Adrenal gland (tissue), 12 donors: Measurements from ENCODE around the gene C3orf20. TPM values are rescaled to one million over a fixed set of nuclear protein-coding genes. Genes with fewer than 3 reads are reported as not detected.

Experiments
- DNase-seq, 7 donors: peaks; one replicate each; pipeline ENCODE4 v3.0.0-alpha.2; 2019 to 2020
- H3K27ac ChIP-seq, 5 donors: fragments of 200-600 bp; sonication (generic) in 4 of 5; 1 replicate in 3 of 5; 2 replicates in 2 of 5; pipeline versions ENCODE4 v1.5.1 to v1.8.0; 2016 to 2020; ENCODE audit warnings: mild to moderate bottlenecking in 1 of 5
- H3K27me3 ChIP-seq: fragments of 200-600 bp; 2 replicates; pipeline ENCODE4 v1.8.0; 2021
- H3K36me3 ChIP-seq, 2 donors: fragments of 200-600 bp; replicated peaks in 1 of 2; 1 replicate in 1 of 2; 2 replicates in 1 of 2; pipeline versions ENCODE4 v1.5.1 to v1.8.0; 2018 to 2022
- H3K4me1 ChIP-seq, 2 donors: fragments of 200-600 bp; replicated peaks in 1 of 2; 1 replicate in 1 of 2; 2 replicates in 1 of 2; pipeline versions ENCODE4 v1.5.1 to v1.8.0; 2018 to 2021
- H3K4me3 ChIP-seq, 4 donors: fragments of 200-600 bp; sonication (generic) in 3 of 4; one replicate each; pipeline ENCODE4 v1.5.1; 2016 to 2018
- H3K9me3 ChIP-seq, 3 donors: fragments of 200-600 bp; sonication (generic) in 1 of 3; replicated peaks in 1 of 3; 1 replicate in 2 of 3; 2 replicates in 1 of 3; pipeline versions ENCODE4 v1.5.1 to v1.8.0; 2016 to 2021
- CTCF ChIP-seq, 6 experiments: fragments of 450-650 bp in 4 of 6; fragments of 200-600 bp in 2 of 6; sonication (generic) in 1 of 6; IDR thresholded peaks; 1 replicate in 5 of 6; 2 replicates in 1 of 6; pipeline versions ENCODE4 v1.5.1 to v1.8.0; 2016 to 2021; ENCODE audit warnings: antibody characterized with exemption in 6 of 6, mild to moderate bottlenecking in 2 of 6, moderate library complexity in 1 of 6
- POLR2A ChIP-seq, 2 donors: fragments of 450-650 bp; IDR thresholded peaks; one replicate each; pipeline ENCODE4 v1.6.1; 2017; ENCODE audit warnings: antibody characterized with exemption in 2 of 2, mild to moderate bottlenecking in 2 of 2, moderate library complexity in 1 of 2
- WGBS, 4 donors: extraction: QIAGEN DNeasy Blood & Tissue Kit in 2 of 4; methylation state at CpG; one replicate each; pipeline versions ENCODE4 v1.1.5 to v1.1.7; 2013 to 2017; 5-methylcytosine and 5-hydroxymethylcytosine counted together
- intact Hi-C, 2 donors: fragments of 100-400 bp; cut with DNase I; formaldehyde crosslinking; loops; one replicate each; pipeline versions ENCODE4 v1.14.1 to v1.15.0; 2022 to 2023
- polyA plus RNA-seq, 3 donors: library from polyadenylated mRNA; stranded (reverse); fragments of 200-250 nt in 2 of 3; fragments of 350-450 nt in 1 of 3; fragmentation: Illumina TruSeq in 1 of 3; extraction: RNeasy Lipid Tissue Mini Kit (QIAGEN cat#74804) in 1 of 3; gene quantifications; one replicate each; pipeline ENCODE4 v1.2.3, GENCODE V29; 2013 to 2014
- total RNA-seq, 9 donors: library from RNA; depleted of rRNA in 4 of 9; stranded (reverse); fragments of >200 nt in 4 of 9; fragments of 120-200 nt in 1 of 9; fragmentation: NEBNext Ultra II Directional in 1 of 9; extraction: Animal tissue kit (Norgen Biotek cat#: 25700) in 1 of 9; gene quantifications; one replicate each; pipeline versions ENCODE4 v1.1.0 to v1.2.4, GENCODE V29; 2013 to 2023
- donor health status: healthy with polysubstance abuse.
- donor health status: Bipolar disorder and iron deficiency.
- donor health status: DM: yes; HTN: yes; CAD: no.
- donor health status: DM: no; HTN: no; CAD: no.
- donor health status: DM: no; HTN: no; CAD: no.
- donor health status: DM: yes; HTN: yes; CAD: no.

Gene C3orf20
- total and polyA plus RNA-seq, 12 donors, result 0.07 to 0.39 TPM; not detected in 10

DNA sequence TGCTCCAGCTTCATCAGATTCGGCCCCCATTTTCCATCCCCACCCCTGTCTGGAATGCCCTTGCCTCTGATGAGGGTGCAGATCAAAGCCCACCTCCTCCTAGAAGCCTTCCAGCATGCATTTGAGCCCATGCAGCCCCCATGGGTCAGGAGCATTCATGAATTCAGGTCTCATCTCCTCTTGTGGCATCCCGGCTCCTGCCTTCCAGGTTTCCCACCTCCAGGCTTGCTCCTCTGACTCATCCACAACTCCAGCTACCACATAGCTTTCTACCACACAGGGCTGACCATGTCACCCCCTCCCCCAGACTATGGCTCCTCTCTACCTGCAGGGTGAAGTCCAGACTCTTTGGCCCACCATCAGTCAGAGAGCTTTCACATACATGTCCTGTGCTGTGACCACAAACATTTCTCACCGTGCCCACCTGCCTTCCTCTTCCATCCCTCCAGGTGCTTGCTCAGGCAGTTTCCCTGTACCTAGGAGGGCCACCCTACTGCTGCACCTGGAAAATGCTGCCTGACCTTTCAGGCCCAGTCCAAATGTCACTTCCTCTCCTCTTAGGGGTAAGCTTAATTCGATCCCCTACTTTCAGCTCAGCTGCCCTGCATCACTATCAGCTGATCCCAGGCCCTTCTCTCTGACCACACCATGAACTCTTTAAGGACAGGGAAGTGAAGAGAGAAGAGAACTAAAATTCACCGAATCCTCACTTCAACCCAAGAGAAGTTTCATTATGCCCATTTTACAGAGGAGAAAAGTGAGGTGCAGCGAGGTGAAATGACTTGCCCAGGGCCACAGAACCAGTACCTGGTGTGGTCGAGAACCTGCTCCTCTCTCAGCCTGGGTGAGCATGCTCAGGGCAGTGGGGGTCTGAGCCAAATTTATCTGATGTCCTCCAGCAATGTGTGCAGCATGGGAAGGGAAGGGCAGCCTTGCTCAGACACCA lies 130.2 kb downstream of the C3orf20 start:
- Histone ChIP-seq H3K4me1 (no peaks in the 10 kb centered on the region), H3K4me3 (no peak overlapping the region), H3K9me3 (no peaks in the 10 kb centered on the region), H3K36me3 (no peaks in the 10 kb centered on the region), H3K27ac (peak overlapping the region in 1 of 5 donors; percentile 75), H3K27me3 (peaks cover 4% of the 10 kb centered on the region)
- TF ChIP-seq CTCF (IDR thresholded peaks at IDR 0.05) (no peak), POLR2A (IDR thresholded peaks at IDR 0.05) (no peak)
- 57 to 74% (median 66%) methylated on average over 7 of the region's 7 CpGs for WGBS, 4 donors
- DNase-seq, result no peak
- intact Hi-C loops, result no loop called here

DNA sequence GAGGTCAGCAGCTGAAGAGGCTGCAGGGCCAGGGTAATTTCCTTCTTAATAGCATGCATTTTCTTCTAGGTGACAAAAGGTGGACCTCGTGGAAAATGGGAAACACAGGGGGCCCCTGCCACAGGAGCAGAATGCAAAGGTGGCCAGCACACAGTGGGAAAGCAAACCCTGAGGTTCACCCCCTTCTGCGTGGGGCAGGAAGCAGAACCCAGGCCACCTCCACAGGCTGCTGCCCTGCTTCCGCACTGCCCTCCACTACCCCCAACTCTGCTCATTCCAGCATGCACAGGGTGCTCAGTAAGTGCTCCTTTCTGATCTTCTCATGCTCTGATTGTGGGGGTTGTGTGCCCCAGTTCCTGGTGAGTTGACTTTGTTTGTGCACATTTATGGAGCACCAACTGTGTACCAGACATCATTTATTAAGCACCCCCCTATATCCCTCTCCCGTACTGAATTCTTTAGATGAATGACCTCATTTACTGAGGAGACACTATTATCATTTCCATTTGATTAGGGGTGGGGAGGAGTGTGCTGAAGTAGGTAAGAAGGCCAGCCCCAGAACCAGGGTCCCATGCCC lies 131.1 kb downstream of the C3orf20 start:
- Histone ChIP-seq H3K4me3 (no peak overlapping the region), H3K36me3 (no peaks in the 10 kb centered on the region), H3K4me1 (no peaks in the 10 kb centered on the region), H3K9me3 (no peaks in the 10 kb centered on the region), H3K27me3 (peaks cover 9% of the 10 kb centered on the region), H3K27ac (no peak overlapping the region)
- TF ChIP-seq POLR2A (IDR thresholded peaks at IDR 0.05) (no peak), CTCF (IDR thresholded peaks at IDR 0.05) (no peak)
- intact Hi-C loops, result no loop called here
- 60 to 74% (median 67%) methylated on average over 4 of the region's 4 CpGs for WGBS, 4 donors
- no peak for DNase-seq

DNA sequence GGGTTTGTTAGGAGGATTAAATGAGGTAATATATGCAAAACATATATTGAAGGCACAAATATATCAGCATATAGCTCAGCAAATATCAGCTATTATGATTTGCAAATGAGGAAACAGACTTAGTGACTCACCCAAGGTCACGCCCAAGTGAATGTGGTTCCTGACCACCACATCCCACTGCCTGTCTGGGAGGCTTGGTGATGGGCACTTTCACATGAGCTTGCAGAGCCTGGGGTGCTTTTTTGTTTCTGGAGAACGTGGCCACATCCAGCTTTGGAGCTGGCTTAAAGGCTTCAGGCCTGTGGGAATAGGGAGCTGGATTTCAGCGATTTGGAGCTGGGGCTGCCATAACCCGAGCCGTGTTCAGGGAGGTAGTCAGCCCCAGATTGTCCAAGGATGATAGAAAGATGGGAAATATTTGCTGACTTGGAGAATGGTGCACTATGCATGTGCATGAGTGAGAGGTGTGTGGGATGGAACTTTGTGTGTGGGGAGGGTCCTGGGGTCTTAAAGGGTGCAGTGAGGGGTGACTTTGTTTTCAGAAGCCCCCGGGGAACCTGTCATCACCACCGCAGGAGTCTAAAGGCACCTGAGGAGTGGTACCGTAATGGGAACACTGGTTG lies 131.8 kb downstream of the C3orf20 start:
- Histone ChIP-seq H3K4me3 (no peak overlapping the region), H3K9me3 (no peaks in the 10 kb centered on the region), H3K36me3 (no peaks in the 10 kb centered on the region), H3K27me3 (peaks cover 11% of the 10 kb centered on the region), H3K27ac (no peak overlapping the region), H3K4me1 (no peaks in the 10 kb centered on the region)
- intact Hi-C loops, result no loop called here
- no peak for DNase-seq
- no peak for TF ChIP-seq CTCF (IDR thresholded peaks at IDR 0.05)
- TF ChIP-seq POLR2A (IDR thresholded peaks at IDR 0.05), result no peak
- 61 to 66% (median 64%) methylated on average over 8 of the region's 8 CpGs for WGBS, 4 donors

DNA sequence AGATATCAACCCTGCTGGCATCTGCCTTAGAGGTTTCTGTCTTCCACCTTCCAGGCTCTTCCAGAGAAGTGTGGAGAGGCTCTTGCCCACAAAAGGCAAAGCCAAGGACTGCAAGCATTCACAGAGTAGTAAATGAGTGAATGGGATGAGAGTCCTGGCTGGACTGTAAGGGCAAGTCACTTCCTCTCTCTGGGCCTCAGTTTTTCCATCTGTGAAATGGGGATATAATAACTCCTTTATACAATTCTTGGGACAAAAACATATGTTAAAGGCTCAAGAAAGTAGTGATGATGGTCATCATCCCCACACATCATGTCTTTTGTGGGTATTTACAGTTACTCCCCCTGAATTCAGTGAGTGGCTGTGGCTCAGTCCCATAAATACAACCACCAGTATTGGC lies 133.1 kb downstream of the C3orf20 start:
- H3K27ac ChIP-seq, result no peak overlapping the region
- no peak for DNase-seq
- H3K9me3 ChIP-seq, result no peaks in the 10 kb centered on the region
- H3K4me3 ChIP-seq, result no peak overlapping the region
- TF ChIP-seq CTCF (IDR thresholded peaks at IDR 0.05) (no peak), POLR2A (IDR thresholded peaks at IDR 0.05) (no peak)
- H3K4me1 ChIP-seq, result no peaks in the 10 kb centered on the region
- peaks cover 11% of the 10 kb centered on the region for H3K27me3 ChIP-seq
- H3K36me3 ChIP-seq, result no peaks in the 10 kb centered on the region
- intact Hi-C loops, result no loop called here
